GM23338 (cell line): ENCODE measurements around the gene TMEM185B. TPM values are rescaled to one million over a fixed set of nuclear protein-coding genes. Genes with fewer than 3 reads are reported as not detected.
A peak's percentile ranks its signal among the peaks of the same experiment; 100 is the strongest.

Experiments used
- ATAC-seq: fragments of 200-7000 bp; cut with Tn5 transposase; 3 replicates; pipeline ENCODE4 v1.9.1; 2020
- DNase-seq: peaks from one replicate; pipeline ENCODE4 v3.0.0-alpha.2; 2015; ENCODE audit warnings: low spot score
- H2AFZ ChIP-seq: fragments of 200-600 bp; sonication (generic); 2 replicates; pipeline ENCODE4 v1.8.0; 2016; ENCODE audit warnings: antibody characterized with exemption, mild to moderate bottlenecking, moderate library complexity
- H3F3A ChIP-seq: fragments of 200-600 bp; sonication (generic); replicated peaks from 2 replicates; pipeline ENCODE4 v1.8.0; 2017; ENCODE audit warnings: antibody characterized with exemption, mixed run types, low read depth
- H3K27ac ChIP-seq: fragments of 200-600 bp; sonication (generic); 2 replicates; pipeline ENCODE4 v1.6.1; 2016; ENCODE audit warnings: low read depth
- H3K27me3 ChIP-seq: fragments of 200-600 bp; sonication (generic); 2 replicates; pipeline ENCODE4 v1.8.0; 2016; ENCODE audit warnings: mild to moderate bottlenecking, mixed run types, moderate library complexity; ENCODE audit not compliant: insufficient read depth
- H3K36me3 ChIP-seq: fragments of 200-600 bp; sonication (generic); 2 replicates; pipeline ENCODE4 v1.8.0; 2016; ENCODE audit warnings: mild to moderate bottlenecking; ENCODE audit not compliant: insufficient read depth
- H3K4me1 ChIP-seq: fragments of 200-600 bp; sonication (generic); 2 replicates; pipeline ENCODE4 v1.8.0; 2016; ENCODE audit warnings: mild to moderate bottlenecking, moderate library complexity; ENCODE audit not compliant: insufficient read depth
- H3K4me2 ChIP-seq: fragments of 200-600 bp; sonication (generic); 2 replicates; pipeline ENCODE4 v1.7.1; 2017; ENCODE audit warnings: mixed run types
- H3K4me3 ChIP-seq: fragments of 200-600 bp; sonication (generic); 2 replicates; pipeline ENCODE4 v1.6.1; 2016; ENCODE audit warnings: mixed run types
- H3K79me2 ChIP-seq: fragments of 200-600 bp; sonication (generic); replicated peaks from 2 replicates; pipeline ENCODE4 v1.8.0; 2017; ENCODE audit warnings: mild to moderate bottlenecking; ENCODE audit not compliant: insufficient read depth
- H3K9me2 ChIP-seq: fragments of 200-600 bp; sonication (generic); 2 replicates; pipeline ENCODE4 v1.8.0; 2017; ENCODE audit not compliant: insufficient read depth
- H4K20me1 ChIP-seq: fragments of 200-600 bp; sonication (generic); replicated peaks from 2 replicates; pipeline ENCODE4 v1.8.0; 2017; ENCODE audit warnings: mild to moderate bottlenecking; ENCODE audit not compliant: insufficient read depth
- H3K27ac Mint-ChIP-seq: 2 replicates; pipeline ENCODE4 v1.8.0; 2020; ENCODE audit warnings: inconsistent platforms, mild to moderate bottlenecking, moderate library complexity, mixed read lengths
- H3K27me3 Mint-ChIP-seq: 3 replicates; pipeline ENCODE4 v1.8.0; 2022; ENCODE audit warnings: low read depth, mild to moderate bottlenecking, moderate library complexity, mixed read lengths, inconsistent platforms; ENCODE audit not compliant: insufficient read depth, poor library complexity
- H3K36me3 Mint-ChIP-seq: 3 replicates; pipeline ENCODE4 v1.8.0; 2021; ENCODE audit warnings: low read depth, mild to moderate bottlenecking, inconsistent platforms, moderate library complexity, mixed read lengths
- H3K4me1 Mint-ChIP-seq: 3 replicates; pipeline ENCODE4 v1.8.0; 2020; ENCODE audit warnings: mild to moderate bottlenecking, inconsistent platforms, mixed read lengths
- H3K4me3 Mint-ChIP-seq: 3 replicates; pipeline ENCODE4 v1.8.0; 2021; ENCODE audit warnings: moderate library complexity, mild to moderate bottlenecking, inconsistent platforms, mixed read lengths
- H3K9me3 Mint-ChIP-seq: 3 replicates; pipeline ENCODE4 v1.8.0; 2020; ENCODE audit warnings: moderate library complexity, mild to moderate bottlenecking, inconsistent platforms, mixed read lengths
- CREB1 ChIP-seq: fragments of 250-450 bp; sonication (Bioruptor Pico); IDR thresholded peaks from 2 replicates; pipeline ENCODE4 v1.5.0; 2020; ENCODE audit warnings: low read depth, mild to moderate bottlenecking, moderate library complexity
- CTCF ChIP-seq, 2 experiments: fragments of 200-600 bp in 1 of 2; sonication (generic) in 1 of 2; conservative IDR thresholded peaks; 2 replicates each; pipeline versions ENCODE4 v1.5.1 to v1.6.1; 2016 to 2017; ENCODE audit warnings: antibody characterized with exemption in 2 of 2, low read depth in 2 of 2, mild to moderate bottlenecking in 2 of 2, moderate library complexity in 1 of 2
- ETS1 ChIP-seq: IDR thresholded peaks from 2 replicates; pipeline ENCODE4 v1.6.1; 2016; ENCODE audit warnings: antibody characterized with exemption
- EZH2 ChIP-seq: fragments of 200-600 bp; sonication (generic); IDR thresholded peaks from one replicate; pipeline ENCODE4 v1.8.0; 2017; ENCODE audit warnings: antibody characterized with exemption, mild to moderate bottlenecking, low read depth; ENCODE audit not compliant: unreplicated experiment
- EZH2phosphoT487 ChIP-seq: fragments of 200-600 bp; sonication (generic); IDR thresholded peaks from one replicate; pipeline ENCODE4 v1.8.1; 2018; ENCODE audit warnings: antibody characterized with exemption; ENCODE audit not compliant: unreplicated experiment
- JUNB ChIP-seq: IDR thresholded peaks from one replicate; pipeline ENCODE4 v1.6.1; 2016; ENCODE audit warnings: antibody characterized with exemption; ENCODE audit not compliant: unreplicated experiment
- NANOG ChIP-seq: IDR thresholded peaks from 2 replicates; pipeline ENCODE4 v1.6.1; 2016; ENCODE audit warnings: antibody characterized with exemption, borderline replicate concordance
- STAT1 ChIP-seq: IDR thresholded peaks from one replicate; pipeline ENCODE4 v1.6.1; 2016; ENCODE audit warnings: antibody characterized with exemption; ENCODE audit not compliant: unreplicated experiment
- ZNF114 ChIP-seq: fragments of 250-450 bp; sonication (Bioruptor Pico); IDR thresholded peaks from 2 replicates; pipeline ENCODE4 v1.5.0; 2020; ENCODE audit warnings: mild to moderate bottlenecking, moderate library complexity
- ZNF331 ChIP-seq: fragments of 250-450 bp; sonication (Bioruptor Pico); IDR thresholded peaks from 2 replicates; pipeline ENCODE4 v1.5.0; 2020; ENCODE audit warnings: low read depth, mild to moderate bottlenecking, moderate library complexity
- polyA plus RNA-seq: library from polyadenylated mRNA; unstranded; fragments of >200 nt; fragmentation: Nextera tagmentation; extraction: Ambion mirVana; gene quantifications from 2 replicates; pipeline ENCODE4 v1.2.1, GENCODE V29; 2016
- total RNA-seq: library from RNA; depleted of rRNA; stranded (reverse); fragments of >200 nt; shearing (Covaris generic); gene quantifications from 2 replicates; pipeline ENCODE4 v1.2.3, GENCODE V29; 2014
- TF ChIP-seq, protein P1 (sequence below): IDR thresholded peaks from one replicate; pipeline ENCODE4 v1.6.1; 2018; ENCODE audit warnings: antibody characterized with exemption; ENCODE audit not compliant: unreplicated experiment

Gene TMEM185B
- total and polyA plus RNA-seq, 2 experiments from 2014 or later = 3.9 to 24.4 TPM

- TF ChIP-seq, protein P1, sequence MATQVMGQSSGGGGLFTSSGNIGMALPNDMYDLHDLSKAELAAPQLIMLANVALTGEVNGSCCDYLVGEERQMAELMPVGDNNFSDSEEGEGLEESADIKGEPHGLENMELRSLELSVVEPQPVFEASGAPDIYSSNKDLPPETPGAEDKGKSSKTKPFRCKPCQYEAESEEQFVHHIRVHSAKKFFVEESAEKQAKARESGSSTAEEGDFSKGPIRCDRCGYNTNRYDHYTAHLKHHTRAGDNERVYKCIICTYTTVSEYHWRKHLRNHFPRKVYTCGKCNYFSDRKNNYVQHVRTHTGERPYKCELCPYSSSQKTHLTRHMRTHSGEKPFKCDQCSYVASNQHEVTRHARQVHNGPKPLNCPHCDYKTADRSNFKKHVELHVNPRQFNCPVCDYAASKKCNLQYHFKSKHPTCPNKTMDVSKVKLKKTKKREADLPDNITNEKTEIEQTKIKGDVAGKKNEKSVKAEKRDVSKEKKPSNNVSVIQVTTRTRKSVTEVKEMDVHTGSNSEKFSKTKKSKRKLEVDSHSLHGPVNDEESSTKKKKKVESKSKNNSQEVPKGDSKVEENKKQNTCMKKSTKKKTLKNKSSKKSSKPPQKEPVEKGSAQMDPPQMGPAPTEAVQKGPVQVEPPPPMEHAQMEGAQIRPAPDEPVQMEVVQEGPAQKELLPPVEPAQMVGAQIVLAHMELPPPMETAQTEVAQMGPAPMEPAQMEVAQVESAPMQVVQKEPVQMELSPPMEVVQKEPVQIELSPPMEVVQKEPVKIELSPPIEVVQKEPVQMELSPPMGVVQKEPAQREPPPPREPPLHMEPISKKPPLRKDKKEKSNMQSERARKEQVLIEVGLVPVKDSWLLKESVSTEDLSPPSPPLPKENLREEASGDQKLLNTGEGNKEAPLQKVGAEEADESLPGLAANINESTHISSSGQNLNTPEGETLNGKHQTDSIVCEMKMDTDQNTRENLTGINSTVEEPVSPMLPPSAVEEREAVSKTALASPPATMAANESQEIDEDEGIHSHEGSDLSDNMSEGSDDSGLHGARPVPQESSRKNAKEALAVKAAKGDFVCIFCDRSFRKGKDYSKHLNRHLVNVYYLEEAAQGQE = no peak
- TF ChIP-seq ZNF331 (no peak), EZH2 (no peak), ZNF114 (CRISPR knock-in tag) (no peak)
Observed at GRCh38 chr2:120224256-120224655, 1.1 kb upstream of the TMEM185B start (continued).

- peaks cover 20% of the 10 kb centered on the region for H3K36me3 Mint-ChIP-seq
- H3K9me3 Mint-ChIP-seq = peaks cover 13% of the 10 kb centered on the region
- H3K4me2 ChIP-seq = peak overlapping the region; percentile 86
- peak overlapping the region; percentile 66; the same call in 1 of the 2 replicates for H3K4me3 ChIP-seq
- peaks cover 14% of the 10 kb centered on the region for H3K79me2 ChIP-seq
- H3K27ac ChIP-seq = no peak overlapping the region
- H3K4me3 Mint-ChIP-seq = peak overlapping the region; percentile 64
- H2AFZ ChIP-seq = no peak overlapping the region
- H3K4me1 Mint-ChIP-seq = peaks cover 18% of the 10 kb centered on the region
- no peak overlapping the region for H3K27ac Mint-ChIP-seq
- no peak for ATAC-seq
- no peaks in the 10 kb centered on the region for H3F3A ChIP-seq
- H3K27me3 Mint-ChIP-seq = peaks cover 36% of the 10 kb centered on the region
- no peaks in the 10 kb centered on the region; the same call in 1 of the 2 replicates for H3K36me3 ChIP-seq
- peaks cover 11% of the 10 kb centered on the region; the same call in 1 of the 2 replicates for H4K20me1 ChIP-seq
- H3K9me2 ChIP-seq = peaks cover 6% of the 10 kb centered on the region; the same call in 1 of the 2 replicates
- DNase-seq = no peak
- H3K4me1 ChIP-seq = no peaks in the 10 kb centered on the region; the same call in 1 of the 2 replicates
- H3K27me3 ChIP-seq = peaks cover 29% of the 10 kb centered on the region
- TF ChIP-seq ZNF331 (no peak), STAT1 (no peak), ZNF114 (CRISPR knock-in tag) (no peak), JUNB (no peak), ETS1 (no peak), EZH2 (no peak), EZH2phosphoT487 (no peak), CTCF (conservative IDR thresholded peaks at IDR 0.05; ENCODE audit: low read depth in 2 of 2) (no peak), NANOG (no peak), CREB1 (CRISPR knock-in tag) (no peak)
- TF ChIP-seq, protein P1 = no peak
Observed at GRCh38 chr2:120222186-120223033, 790 bp downstream of the TMEM185B start.
